C4-2B (cell line): Measurements from ENCODE around the gene FBXO31.

Experiments
- CTCF ChIP-seq: fragments of 450-650 bp; conservative IDR thresholded peaks from 2 replicates; pipeline ENCODE4 v1.5.1; 2017; ENCODE audit warnings: mild to moderate bottlenecking
- ZFX ChIP-seq: fragments of 450-650 bp; IDR thresholded peaks from 2 replicates; pipeline ENCODE4 v1.6.1; 2017

- TF ChIP-seq CTCF: no peak
- peak; percentile 55 for TF ChIP-seq ZFX
Measured at GRCh38 chr16:87391324-87391949, 7.9 kb upstream of the FBXO31 start.
